HL-60 (cell line): ENCODE results near the gene MAD2L1.
A peak's percentile ranks its signal among the peaks of the same experiment; 100 is the strongest.

Source experiments
- CTCF ChIP-seq: IDR thresholded peaks from one replicate; pipeline ENCODE4 v1.5.1; 2011; ENCODE audit warnings: low read length, control low read depth, inconsistent platforms; ENCODE audit not compliant: insufficient read depth
- POLR2AphosphoS5 ChIP-seq: IDR thresholded peaks from 2 replicates; pipeline ENCODE4 v1.6.1; 2012; ENCODE audit warnings: low read depth
- REST ChIP-seq: IDR thresholded peaks from 2 replicates; pipeline ENCODE4 v1.6.1; 2012; ENCODE audit warnings: low read depth; ENCODE audit not compliant: insufficient replicate concordance

GRCh38 chr4:120071192-120071795, 4.6 kb upstream of the MAD2L1 start:
- TF ChIP-seq CTCF: peak; percentile 48
- no peak for TF ChIP-seq REST
- TF ChIP-seq POLR2AphosphoS5: no peak
